OCI-LY3 (cell line): ENCODE results near the gene HECTD1.
"Not testable (repeated sequence)": the region's sequence is repeated elsewhere in the genome, so short reads cannot be mapped to it uniquely, and the experiment has no call there.

Experiments used
- CTCF ChIP-seq: fragments of 200-600, 300-600 bp; sonication (generic); IDR thresholded peaks from 2 replicates; pipeline ENCODE4 v1.5.1; 2014; ENCODE audit warnings: antibody characterized with exemption, low read length, low read depth
- EZH2phosphoT487 ChIP-seq: fragments of 200-600 bp; shearing (Covaris generic); IDR thresholded peaks from 2 replicates; pipeline ENCODE4 v1.6.1; 2018; ENCODE audit warnings: antibody characterized with exemption, mixed run types, low read depth

- TF ChIP-seq CTCF, EZH2phosphoT487: not testable (repeated sequence)
Observed at GRCh38 chr14:31255918-31256317, 48.3 kb upstream of the HECTD1 start.
